ENCODE measurements around the gene BABAM2.

GRCh38 chr2:28134262-28134812, 243.8 kb downstream of the BABAM2 start:
- TF ChIP-seq CTCF (conservative IDR thresholded peaks at IDR 0.05 in 1 of 2, IDR thresholded peaks at IDR 0.05 in 1 of 2; ENCODE audit: extremely low read depth in 1 of 2, insufficient read depth in 1 of 2, low read depth in 1 of 2, low read length in 2 of 2) (no peak), EZH2 (IDR thresholded peaks at IDR 0.05; ENCODE audit: borderline replicate concordance, low read length) (no peak)

Measured in mammary epithelial cell (primary cell).